ENCODE data around the gene MIOS.
"Not testable (repeated sequence)": the region's sequence is repeated elsewhere in the genome, so short reads cannot be mapped to it uniquely, and the experiment has no call there.

MIOS gene

GRCh38 chr7:7554649-7555575 is 11.8 kb upstream of the MIOS start:
- no peak for DNase-seq

- no peak for DNase-seq
Measured at GRCh38 chr7:7556852-7557251, 9.8 kb upstream of the MIOS start.

GRCh38 chr7:7557252-7557651 is 9.4 kb upstream of the MIOS start:
- DNase-seq: no peak

GRCh38 chr7:7561591-7561990 is 5.1 kb upstream of the MIOS start:
- DNase-seq: not testable (repeated sequence)

GRCh38 chr7:7562736-7563135 is 3.9 kb upstream of the MIOS start:
- DNase-seq: no peak

GRCh38 chr7:7563269-7563668 is 3.4 kb upstream of the MIOS start:
- DNase-seq: no peak

GRCh38 chr7:7563813-7564212 is 2.9 kb upstream of the MIOS start:
- no peak for DNase-seq

GRCh38 chr7:7564323-7564780 is 2.3 kb upstream of the MIOS start:
- DNase-seq: no peak

- DNase-seq: no peak
Measured at GRCh38 chr7:7565018-7565680, 1.5 kb upstream of the MIOS start.

- no peak for DNase-seq
Measured at GRCh38 chr7:7565746-7566650, 686 bp upstream of the MIOS start.

- DNase-seq: no peak
Measured at GRCh38 chr7:7567898-7568531, 1.3 kb downstream of the MIOS start.

- DNase-seq: no peak
Measured at GRCh38 chr7:7568553-7568952, 1.9 kb downstream of the MIOS start.

- DNase-seq: no peak
Measured at GRCh38 chr7:7569081-7569527, 2.4 kb downstream of the MIOS start.

GRCh38 chr7:7569615-7570014 is 2.9 kb downstream of the MIOS start:
- DNase-seq: no peak

- no peak for DNase-seq
Measured at GRCh38 chr7:7570584-7570983, 3.9 kb downstream of the MIOS start.

GRCh38 chr7:7573701-7574100 is 7.0 kb downstream of the MIOS start:
- DNase-seq: no peak

- DNase-seq: no peak
Measured at GRCh38 chr7:7576344-7576743, 9.7 kb downstream of the MIOS start.

- no peak for DNase-seq
Measured at GRCh38 chr7:7577888-7578287, 11.2 kb downstream of the MIOS start.

GRCh38 chr7:7579638-7580037 is 13.0 kb downstream of the MIOS start:
- DNase-seq: no peak

- DNase-seq: no peak
Measured at GRCh38 chr7:7581531-7582179, 15.0 kb downstream of the MIOS start.

GRCh38 chr7:7582596-7582995 is 15.9 kb downstream of the MIOS start:
- DNase-seq: no peak

GRCh38 chr7:7583731-7584130 is 17.0 kb downstream of the MIOS start:
- DNase-seq: no peak

Data from activated naive CD4-positive, alpha-beta T cell treated with anti-CD3 and anti-CD28 coated beads, Interleukin-2, amount 50 U/mL, for 16 hours (primary cell).